ENCODE measurements around the gene MYBPC1. TPM values are rescaled to one million over a fixed set of nuclear protein-coding genes. Genes with fewer than 3 reads are reported as not detected.

MYBPC1 gene
- total RNA-seq, 6 experiments from 2014 or later = 0.07 to 6.3 (median 0.66) TPM; not detected in 1

GRCh38 chr12:101648195-101648594 is 53.4 kb downstream of the MYBPC1 start:
- Histone ChIP-seq H3K36me3 (no peaks in the 10 kb centered on the region), H3K4me3 (no peak overlapping the region), H3K27me3 (no peaks in the 10 kb centered on the region), H3K9me3 (no peaks in the 10 kb centered on the region), H3K4me1 (no peaks in the 10 kb centered on the region), H3K27ac (no peak overlapping the region)
- TF ChIP-seq POLR2A (IDR thresholded peaks at IDR 0.05) = no peak
- TF ChIP-seq CTCF (IDR thresholded peaks at IDR 0.05) = no peak
- DNase-seq (no peak), ATAC-seq (no peak)
- intact Hi-C loops (cut with DNase I) = no loop called here
- 37% methylated on average over 2 of the region's 2 CpGs for WGBS (ENCODE audit: insufficient coverage, low coverage, low lambda C conversion rate, missing lambda C conversion rate)

- H3K4me1 ChIP-seq = no peaks in the 10 kb centered on the region
- intact Hi-C loops (cut with DNase I) = no loop called here
- TF ChIP-seq CTCF (IDR thresholded peaks at IDR 0.05) (no peak), POLR2A (IDR thresholded peaks at IDR 0.05) (no peak)
- DNase-seq (no peak), ATAC-seq (no peak)
- 60% methylated on average over 3 of the region's 4 CpGs for WGBS (ENCODE audit: insufficient coverage, low coverage, low lambda C conversion rate, missing lambda C conversion rate)
- no peaks in the 10 kb centered on the region for H3K27me3 ChIP-seq
- no peaks in the 10 kb centered on the region for H3K36me3 ChIP-seq
- no peak overlapping the region for H3K4me3 ChIP-seq
- H3K9me3 ChIP-seq = no peaks in the 10 kb centered on the region
- no peak overlapping the region for H3K27ac ChIP-seq
Measured at GRCh38 chr12:101650346-101651117, 55.8 kb downstream of the MYBPC1 start.

DNA sequence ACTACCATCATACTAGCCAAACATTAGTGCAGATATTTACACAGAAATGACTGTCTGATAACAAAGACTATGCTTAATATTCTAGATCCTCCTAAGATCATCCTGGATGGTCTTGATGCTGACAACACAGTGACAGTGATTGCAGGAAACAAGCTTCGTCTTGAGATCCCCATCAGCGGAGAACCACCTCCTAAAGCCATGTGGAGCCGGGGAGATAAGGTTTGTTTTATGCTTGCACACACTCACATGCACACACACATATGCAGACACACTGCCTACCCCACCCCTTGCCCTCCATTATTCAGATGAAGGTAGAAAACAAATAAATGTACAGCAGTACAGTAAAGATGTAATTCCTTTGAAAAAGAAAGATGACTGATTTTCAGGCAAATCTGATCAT is 58.3 kb downstream of the MYBPC1 start:
- TF ChIP-seq CTCF (IDR thresholded peaks at IDR 0.05) (no peak), POLR2A (IDR thresholded peaks at IDR 0.05) (no peak)
- H3K9me3 ChIP-seq = no peaks in the 10 kb centered on the region
- intact Hi-C loops (cut with DNase I) = no loop called here
- no peaks in the 10 kb centered on the region for H3K4me1 ChIP-seq
- H3K36me3 ChIP-seq = no peaks in the 10 kb centered on the region
- DNase-seq = no peak
- no peak overlapping the region for H3K27ac ChIP-seq
- no peaks in the 10 kb centered on the region for H3K27me3 ChIP-seq
- 50% methylated on average over 3 of the region's 3 CpGs for WGBS (ENCODE audit: insufficient coverage, low coverage, low lambda C conversion rate, missing lambda C conversion rate)
- ATAC-seq = no peak
- H3K4me3 ChIP-seq = no peak overlapping the region

- no peak for DNase-seq
- ATAC-seq = no peak
- H3K36me3 ChIP-seq = no peaks in the 10 kb centered on the region
- no peak overlapping the region for H3K4me3 ChIP-seq
- H3K9me3 ChIP-seq = no peaks in the 10 kb centered on the region
- intact Hi-C loops (cut with DNase I) = no loop called here
- no peak for TF ChIP-seq CTCF (IDR thresholded peaks at IDR 0.05)
- no peak for TF ChIP-seq POLR2A (IDR thresholded peaks at IDR 0.05)
- H3K4me1 ChIP-seq = no peaks in the 10 kb centered on the region
- H3K27ac ChIP-seq = no peak overlapping the region
- 60% methylated on average over 3 of the region's 3 CpGs for WGBS (ENCODE audit: insufficient coverage, low coverage, low lambda C conversion rate, missing lambda C conversion rate)
- H3K27me3 ChIP-seq = no peaks in the 10 kb centered on the region
Measured at GRCh38 chr12:101653503-101653902, 58.7 kb downstream of the MYBPC1 start.
